Measurements from ENCODE around the gene TULP4.
"Not testable (repeated sequence)": the region's sequence is repeated elsewhere in the genome, so short reads cannot be mapped to it uniquely, and the experiment has no call there.

TULP4 gene

GRCh38 chr6:158293122-158293521 lies 19.1 kb upstream of the TULP4 start:
- DNase-seq (ENCODE audit: low read depth), result no peak

GRCh38 chr6:158295976-158296853 lies 16.1 kb upstream of the TULP4 start:
- DNase-seq (ENCODE audit: low read depth), result not testable (repeated sequence)

- not testable (repeated sequence) for DNase-seq (ENCODE audit: low read depth)
Measured at GRCh38 chr6:158296854-158297324, 15.4 kb upstream of the TULP4 start.

GRCh38 chr6:158297657-158298056 lies 14.6 kb upstream of the TULP4 start:
- not testable (repeated sequence) for DNase-seq (ENCODE audit: low read depth)

GRCh38 chr6:158300306-158301143 lies 11.7 kb upstream of the TULP4 start:
- DNase-seq (ENCODE audit: low read depth), result not testable (repeated sequence)

- DNase-seq (ENCODE audit: low read depth), result not testable (repeated sequence)
Measured at GRCh38 chr6:158301561-158301960, 10.7 kb upstream of the TULP4 start.

- DNase-seq (ENCODE audit: low read depth), result not testable (repeated sequence)
Measured at GRCh38 chr6:158302195-158302796, 10.0 kb upstream of the TULP4 start.

- no peak for DNase-seq (ENCODE audit: low read depth)
Measured at GRCh38 chr6:158303210-158303731, 9.0 kb upstream of the TULP4 start.

GRCh38 chr6:158304254-158304653 lies 8.0 kb upstream of the TULP4 start:
- DNase-seq (ENCODE audit: low read depth), result no peak

- no peak for DNase-seq (ENCODE audit: low read depth)
Measured at GRCh38 chr6:158309814-158310213, 2.5 kb upstream of the TULP4 start.

GRCh38 chr6:158311193-158311592 lies 1.1 kb upstream of the TULP4 start:
- DNase-seq (ENCODE audit: low read depth), result no peak

GRCh38 chr6:158311626-158312025 lies 639 bp upstream of the TULP4 start:
- DNase-seq (ENCODE audit: low read depth), result no peak

- DNase-seq (ENCODE audit: low read depth), result no peak
Measured at GRCh38 chr6:158312672-158313397, 570 bp downstream of the TULP4 start.

- no peak for DNase-seq (ENCODE audit: low read depth)
Measured at GRCh38 chr6:158313989-158314388, 1.7 kb downstream of the TULP4 start.

GRCh38 chr6:158314737-158315136 lies 2.5 kb downstream of the TULP4 start:
- no peak for DNase-seq (ENCODE audit: low read depth)

GRCh38 chr6:158316022-158316421 lies 3.8 kb downstream of the TULP4 start:
- no peak for DNase-seq (ENCODE audit: low read depth)

- no peak for DNase-seq (ENCODE audit: low read depth)
Measured at GRCh38 chr6:158321960-158322359, 9.7 kb downstream of the TULP4 start.

- no peak for DNase-seq (ENCODE audit: low read depth)
Measured at GRCh38 chr6:158322400-158322723, 10.1 kb downstream of the TULP4 start.

GRCh38 chr6:158322724-158323560 lies 10.7 kb downstream of the TULP4 start:
- no peak for DNase-seq (ENCODE audit: low read depth)

GRCh38 chr6:158323561-158323958 lies 11.3 kb downstream of the TULP4 start:
- no peak for DNase-seq (ENCODE audit: low read depth)

- no peak for DNase-seq (ENCODE audit: low read depth)
Measured at GRCh38 chr6:158324136-158324535, 11.9 kb downstream of the TULP4 start.
